B cell (primary cell): Measurements from ENCODE around the gene TUBB4B. TPM values are rescaled to one million over a fixed set of nuclear protein-coding genes. Genes with fewer than 3 reads are reported as not detected.
A peak's percentile ranks its signal among the peaks of the same experiment; 100 is the strongest.

Experiments used
- ATAC-seq: fragments of 200-7000 bp; cut with Tn5 transposase; one replicate; pipeline ENCODE4 v1.10.0; 2021; ENCODE audit warnings: low read depth, mild to moderate bottlenecking, moderate number of reproducible peaks, moderate library complexity
- CTCF ChIA-PET: fragments of 350-600 bp; sonication (Branson Sonifier 250); formaldehyde crosslinking; loops from one replicate; lab custom pipeline; 2021; ENCODE audit warnings: antibody characterized with exemption, inconsistent platforms; lab: Charles Lee
- POLR2A ChIA-PET: fragments of 350-600 bp; sonication (Branson Sonifier 250); formaldehyde crosslinking; loops from one replicate; lab custom pipeline; 2021; ENCODE audit warnings: antibody characterized with exemption; lab: Charles Lee
- DNase-seq: peaks from one replicate; pipeline ENCODE4 v3.0.0; 2013
- H2AFZ ChIP-seq: 2 replicates; pipeline ENCODE4 v1.6.1; 2012; ENCODE audit warnings: mild to moderate bottlenecking, low read depth, low read length; ENCODE audit not compliant: insufficient read depth, poor library complexity, severe bottlenecking
- H3K27ac ChIP-seq, 2 donors: 1 replicate in 1 of 2; 2 replicates in 1 of 2; pipeline ENCODE4 v1.5.1; 2012 to 2013; ENCODE audit warnings: low read length in 2 of 2, mild to moderate bottlenecking in 2 of 2, moderate library complexity in 1 of 2
- H3K27me3 ChIP-seq, 4 experiments: fragments of 200-600 bp in 1 of 4; sonication (generic) in 1 of 4; replicated peaks in 1 of 4; 1 replicate in 2 of 4; 2 replicates in 2 of 4; pipeline versions ENCODE4 v1.6.1 to v1.7.0; 2013 to 2016; ENCODE audit warnings: low read length in 3 of 4, mild to moderate bottlenecking in 2 of 4, mixed read lengths in 1 of 4, moderate library complexity in 1 of 4; ENCODE audit not compliant: insufficient read depth in 4 of 4, control insufficient read depth in 3 of 4; ENCODE audit errors: control extremely low read depth in 1 of 4
- H3K36me3 ChIP-seq, 2 experiments: replicated peaks in 1 of 2; 1 replicate in 1 of 2; 2 replicates in 1 of 2; pipeline versions ENCODE4 v1.6.1 to v1.7.1; 2013; ENCODE audit warnings: low read length in 1 of 2; ENCODE audit not compliant: insufficient read depth in 2 of 2, control insufficient read depth in 1 of 2; ENCODE audit errors: control extremely low read depth in 1 of 2, extremely low read depth in 1 of 2
- H3K4me1 ChIP-seq, 2 donors: fragments of 200-600 bp in 1 of 2; sonication (generic) in 1 of 2; 1 replicate in 1 of 2; 2 replicates in 1 of 2; pipeline versions ENCODE4 v1.5.1 to v1.6.1; 2013 to 2017; ENCODE audit warnings: low read length in 2 of 2; ENCODE audit not compliant: control insufficient read depth in 2 of 2, insufficient read depth in 2 of 2
- H3K4me2 ChIP-seq: replicated peaks from 2 replicates; pipeline ENCODE3; 2012; ENCODE audit warnings: mild to moderate bottlenecking, low read depth, low read length; ENCODE audit not compliant: poor library complexity, severe bottlenecking
- H3K4me3 ChIP-seq, 5 experiments: fragments of 200-600 bp in 1 of 5; sonication (generic) in 1 of 5; 1 replicate in 3 of 5; 2 replicates in 2 of 5; pipeline versions ENCODE4 v1.5.1 to v1.7.0; 2011 to 2016; ENCODE audit warnings: low read length in 4 of 5, mild to moderate bottlenecking in 4 of 5, low read depth in 2 of 5, control low read depth in 1 of 5, moderate library complexity in 1 of 5; ENCODE audit not compliant: insufficient read depth in 1 of 5; ENCODE audit errors: control extremely low read depth in 1 of 5, extremely low read depth in 1 of 5
- H3K79me2 ChIP-seq: fragments of 200-600 bp; sonication (generic); one replicate; pipeline ENCODE4 v1.6.0; 2016; ENCODE audit warnings: low read length; ENCODE audit not compliant: control insufficient read depth, insufficient read depth
- H3K9ac ChIP-seq: fragments of 200-600 bp; sonication (generic); 2 replicates; pipeline ENCODE4 v1.6.1; 2017; ENCODE audit warnings: mild to moderate bottlenecking, low read length, moderate library complexity
- H3K9me3 ChIP-seq, 3 donors: one replicate each; pipeline versions ENCODE4 v1.6.1 to v1.7.1; 2013; ENCODE audit warnings: low read length in 2 of 3; ENCODE audit not compliant: control insufficient read depth in 2 of 3, insufficient read depth in 1 of 3; ENCODE audit errors: control extremely low read depth in 1 of 3
- H4K20me1 ChIP-seq: 2 replicates; pipeline ENCODE4 v1.6.0; 2012; ENCODE audit warnings: mild to moderate bottlenecking, low read length; ENCODE audit not compliant: insufficient read depth, control insufficient read depth, poor library complexity, severe bottlenecking
- H3K27ac Mint-ChIP-seq: one replicate; pipeline ENCODE4 v1.8.0; 2021; ENCODE audit warnings: mixed read lengths
- H3K27me3 Mint-ChIP-seq: one replicate; pipeline ENCODE4 v1.8.0; 2021; ENCODE audit warnings: mixed read lengths
- H3K4me1 Mint-ChIP-seq: one replicate; pipeline ENCODE4 v1.8.0; 2021; ENCODE audit warnings: mixed read lengths
- H3K4me3 Mint-ChIP-seq: one replicate; pipeline ENCODE4 v1.8.0; 2021; ENCODE audit warnings: mixed read lengths
- H3K9me3 Mint-ChIP-seq: one replicate; pipeline ENCODE4 v1.8.0; 2022; ENCODE audit warnings: mixed read lengths; ENCODE audit not compliant: insufficient read depth
- CTCF ChIP-seq: fragments of 200-600 bp; IDR thresholded peaks from one replicate; pipeline ENCODE4 v1.8.0; 2022; ENCODE audit warnings: antibody characterized with exemption, mild to moderate bottlenecking
- EZH2 ChIP-seq: IDR thresholded peaks from 2 replicates; pipeline ENCODE4 v1.6.1; 2012; ENCODE audit warnings: borderline replicate concordance, low read depth, mild to moderate bottlenecking, moderate library complexity, low read length; ENCODE audit not compliant: insufficient read depth, poor library complexity, severe bottlenecking
- WGBS: methylation state at CpG from one replicate; pipeline ENCODE4 v1.1.5; 2013; ENCODE audit warnings: missing lambda C conversion rate; ENCODE audit not compliant: insufficient coverage; 5-methylcytosine and 5-hydroxymethylcytosine counted together
- intact Hi-C: fragments of 100-400 bp; cut with micrococcal nuclease; formaldehyde crosslinking; loops from one replicate; pipeline ENCODE4 v1.10.0; 2022
- polyA plus RNA-seq: library from polyadenylated mRNA; depleted of rRNA; stranded (reverse); fragments of >200 nt; gene quantifications from 2 replicates; pipeline ENCODE4 v1.2.3, GENCODE V29; 2012
- total RNA-seq, 2 donors: library from RNA; stranded (reverse); fragments of 120-200 nt in 1 of 2; gene quantifications; 1 replicate in 1 of 2; 2 replicates in 1 of 2; pipeline versions ENCODE4 v1.2.3 to v1.2.4, GENCODE V29; 2013 to 2022

The TUBB4B gene
- total and polyA plus RNA-seq, 2 donors (not counting 1 experiment from before 2014, with no cell fraction given): 110 to 261 TPM

GRCh38 chr9:137275588-137276472 is 34.7 kb downstream of the TUBB4B start:
- TF ChIP-seq EZH2 (no peak), CTCF (no peak)
- H3K36me3 ChIP-seq: peaks cover 0 to 14% of the 10 kb centered on the region in 2 experiments
- ChIA-PET CTCF (interaction anchor here (1.0 to 1.9 kb wide), 3 partner anchors 11 to 39 kb away, joined by 3 to 7 read pairs (median 3); no protein-coding TSS in a partner anchor), POLR2A (no interaction called here)
- H3K9me3 Mint-ChIP-seq: no peaks in the 10 kb centered on the region
- H3K27me3 Mint-ChIP-seq: no peaks in the 10 kb centered on the region
- peak overlapping the region; percentile 90 for H3K27ac Mint-ChIP-seq
- H3K27ac ChIP-seq: peak overlapping the region; percentile 76 to 79
- ATAC-seq: no peak
- peak overlapping the region; percentile 71 for H3K4me3 Mint-ChIP-seq
- 79% methylated on average over 24 of the region's 24 CpGs for WGBS
- H3K79me2 ChIP-seq: peaks cover 42% of the 10 kb centered on the region
- no peak overlapping the region for H3K9ac ChIP-seq
- peaks cover 16% of the 10 kb centered on the region for H4K20me1 ChIP-seq
- H3K27me3 ChIP-seq: no peaks in the 10 kb centered on the region
- no peak overlapping the region for H2AFZ ChIP-seq
- H3K4me1 Mint-ChIP-seq: peaks cover 42% of the 10 kb centered on the region
- H3K4me1 ChIP-seq: peaks cover 30 to 61% of the 10 kb centered on the region in 2 donors
- no peak overlapping the region for H3K4me3 ChIP-seq
- peak; percentile 12 for DNase-seq
- peak overlapping the region; percentile 100 for H3K4me2 ChIP-seq
- H3K9me3 ChIP-seq: no peaks in the 10 kb centered on the region
- intact Hi-C loops: loop anchor here (1.0 kb wide), 1 partner anchor 44 kb away; no protein-coding TSS in a partner anchor
